Loucy (cell line): ENCODE measurements around the gene HTR2B.

ENCODE experiments used
- H2AFZ ChIP-seq: fragments of 200-600 bp; sonication (generic); 2 replicates; pipeline ENCODE4 v1.6.0; 2016; ENCODE audit warnings: antibody characterized with exemption, mild to moderate bottlenecking, low read length, moderate library complexity
- H3F3A ChIP-seq: fragments of 200-600 bp; 2 replicates; pipeline ENCODE4 v1.6.0; 2016; ENCODE audit warnings: antibody characterized with exemption, low read depth, mild to moderate bottlenecking
- H3K27me3 ChIP-seq: fragments of 200-600 bp; sonication (generic); 2 replicates; pipeline ENCODE4 v1.6.1; 2014; ENCODE audit warnings: low read length, mild to moderate bottlenecking; ENCODE audit not compliant: insufficient read depth, poor library complexity, severe bottlenecking
- H3K36me3 ChIP-seq: fragments of 200-600 bp; sonication (generic); 2 replicates; pipeline ENCODE4 v1.6.1; 2016; ENCODE audit warnings: low read length; ENCODE audit not compliant: insufficient read depth
- H3K4me1 ChIP-seq: fragments of 200-600 bp; sonication (generic); 2 replicates; pipeline ENCODE4 v1.5.1; 2014; ENCODE audit warnings: low read length, mild to moderate bottlenecking; ENCODE audit not compliant: insufficient read depth, poor library complexity, severe bottlenecking
- H3K4me2 ChIP-seq: fragments of 200-600 bp; sonication (generic); 2 replicates; pipeline ENCODE4 v1.6.0; 2014; ENCODE audit warnings: antibody characterized with exemption, low read length, low read depth, mild to moderate bottlenecking; ENCODE audit not compliant: poor library complexity, severe bottlenecking
- H3K4me3 ChIP-seq: fragments of 200-600 bp; sonication (generic); 2 replicates; pipeline ENCODE4 v1.5.1; 2014; ENCODE audit warnings: low read length, mild to moderate bottlenecking, mixed read lengths; ENCODE audit not compliant: poor library complexity, severe bottlenecking
- H3K79me2 ChIP-seq: fragments of 200-600 bp; sonication (generic); 2 replicates; pipeline ENCODE4 v1.6.1; 2014; ENCODE audit warnings: low read length; ENCODE audit not compliant: insufficient read depth
- H3K9ac ChIP-seq: fragments of 200-600 bp; sonication (generic); 2 replicates; pipeline ENCODE4 v1.6.0; 2014; ENCODE audit warnings: mild to moderate bottlenecking, low read depth, low read length, moderate library complexity; ENCODE audit not compliant: poor library complexity, severe bottlenecking
- H3K9me2 ChIP-seq: fragments of 200-600 bp; sonication (generic); replicated peaks from 2 replicates; pipeline ENCODE4 v1.6.1; 2016; ENCODE audit warnings: low read depth, low read length, mixed read lengths
- H3K9me3 ChIP-seq: fragments of 200-600 bp; sonication (generic); 2 replicates; pipeline ENCODE4 v1.6.1; 2014; ENCODE audit warnings: mild to moderate bottlenecking, antibody characterized with exemption, low read length, low read depth; ENCODE audit not compliant: insufficient read depth
- H4K20me1 ChIP-seq: fragments of 200-600 bp; sonication (generic); 2 replicates; pipeline ENCODE4 v1.6.0; 2014; ENCODE audit warnings: antibody characterized with exemption, low read length, mild to moderate bottlenecking; ENCODE audit not compliant: insufficient read depth, poor library complexity, severe bottlenecking
- CTCF ChIP-seq: fragments of 200-600 bp; sonication (generic); conservative IDR thresholded peaks from 2 replicates; pipeline ENCODE4 v1.5.1; 2014; ENCODE audit warnings: mild to moderate bottlenecking, antibody characterized with exemption, low read length
- EZH2phosphoT487 ChIP-seq: fragments of 200-600 bp; IDR thresholded peaks from 2 replicates; pipeline ENCODE4 v1.6.1; 2018; ENCODE audit warnings: antibody characterized with exemption, mild to moderate bottlenecking, moderate library complexity, borderline replicate concordance

HTR2B gene

GRCh38 chr2:231117148-231117547 lies 7.7 kb downstream of the HTR2B start:
- Histone ChIP-seq H3K4me1 (no peaks in the 10 kb centered on the region), H4K20me1 (no peaks in the 10 kb centered on the region), H3K27me3 (no peaks in the 10 kb centered on the region), H2AFZ (no peak overlapping the region), H3K4me2 (no peak overlapping the region), H3K36me3 (peaks cover 10% of the 10 kb centered on the region; the same call in 1 of the 2 replicates), H3F3A (no peaks in the 10 kb centered on the region), H3K9me3 (no peaks in the 10 kb centered on the region), H3K79me2 (no peaks in the 10 kb centered on the region), H3K9ac (no peak overlapping the region), H3K9me2 (no peaks in the 10 kb centered on the region), H3K4me3 (no peak overlapping the region)
- TF ChIP-seq EZH2phosphoT487: no peak
- no peak for TF ChIP-seq CTCF

GRCh38 chr2:231115651-231116050 lies 9.2 kb downstream of the HTR2B start:
- Histone ChIP-seq H3K36me3 (peaks cover 23% of the 10 kb centered on the region; the same call in 1 of the 2 replicates), H3K27me3 (no peaks in the 10 kb centered on the region), H3K4me1 (no peaks in the 10 kb centered on the region), H3K4me2 (no peak overlapping the region), H2AFZ (no peak overlapping the region), H3K9me2 (no peaks in the 10 kb centered on the region), H4K20me1 (no peaks in the 10 kb centered on the region), H3K79me2 (no peaks in the 10 kb centered on the region), H3K9ac (no peak overlapping the region), H3K4me3 (no peak overlapping the region), H3F3A (no peaks in the 10 kb centered on the region), H3K9me3 (no peaks in the 10 kb centered on the region)
- no peak for TF ChIP-seq CTCF
- TF ChIP-seq EZH2phosphoT487: no peak

GRCh38 chr2:231113489-231113888 lies 11.4 kb downstream of the HTR2B start:
- Histone ChIP-seq H3K4me2 (no peak overlapping the region), H3K27me3 (no peaks in the 10 kb centered on the region), H3F3A (no peaks in the 10 kb centered on the region), H3K9me2 (no peaks in the 10 kb centered on the region), H3K79me2 (no peaks in the 10 kb centered on the region), H3K9ac (no peak overlapping the region), H3K9me3 (no peaks in the 10 kb centered on the region), H4K20me1 (no peaks in the 10 kb centered on the region), H3K4me3 (no peak overlapping the region), H3K4me1 (no peaks in the 10 kb centered on the region), H3K36me3 (peaks cover 42% of the 10 kb centered on the region; the same call in 1 of the 2 replicates), H2AFZ (no peak overlapping the region)
- no peak for TF ChIP-seq EZH2phosphoT487
- TF ChIP-seq CTCF: no peak
